Neural cell (in vitro differentiated cells): ENCODE results near the gene CD47. TPM values are rescaled to one million over a fixed set of nuclear protein-coding genes. Genes with fewer than 3 reads are reported as not detected.

Experiments used
- H2AFZ ChIP-seq: fragments of 200-600, 300-800 bp; sonication (generic), shearing (Covaris generic); 2 replicates; pipeline ENCODE4 v1.6.0; 2014; ENCODE audit warnings: low read depth, mild to moderate bottlenecking, antibody characterized with exemption, low read length, moderate library complexity
- H3F3A ChIP-seq: fragments of 200-600 bp; shearing (Covaris generic); 2 replicates; pipeline ENCODE4 v1.6.1; 2016; ENCODE audit warnings: mild to moderate bottlenecking, moderate library complexity, mixed read lengths, antibody characterized with exemption, low read length; ENCODE audit not compliant: insufficient read depth, poor library complexity, severe bottlenecking
- H3K27ac ChIP-seq: fragments of 200-600, 300-800 bp; sonication (generic), shearing (Covaris generic); 2 replicates; pipeline ENCODE4 v1.5.1; 2014; ENCODE audit warnings: mild to moderate bottlenecking, low read length, moderate library complexity
- H3K27me3 ChIP-seq: fragments of 300-800, 200-600 bp; sonication (generic), shearing (Covaris generic); 2 replicates; pipeline ENCODE4 v1.6.0; 2014; ENCODE audit warnings: mild to moderate bottlenecking, low read depth, low read length, moderate library complexity; ENCODE audit not compliant: insufficient read depth
- H3K36me3 ChIP-seq: fragments of 300-800, 200-600 bp; sonication (generic), shearing (Covaris generic); 2 replicates; pipeline ENCODE4 v1.5.1; 2014; ENCODE audit warnings: mild to moderate bottlenecking, antibody characterized with exemption, low read length, moderate library complexity; ENCODE audit not compliant: insufficient read depth
- H3K4me2 ChIP-seq: fragments of 300-800, 200-600 bp; sonication (generic), shearing (Covaris generic); 2 replicates; pipeline ENCODE4 v1.6.0; 2014; ENCODE audit warnings: mild to moderate bottlenecking, low read length
- H3K4me3 ChIP-seq: fragments of 300-800, 200-600 bp; sonication (generic), shearing (Covaris generic); 2 replicates; pipeline ENCODE4 v1.5.1; 2014; ENCODE audit warnings: mild to moderate bottlenecking, low read length, moderate library complexity
- H3K79me2 ChIP-seq: fragments of 200-600 bp; shearing (Covaris generic); replicated peaks from 2 replicates; pipeline ENCODE4 v1.6.0; 2014; ENCODE audit warnings: mild to moderate bottlenecking, low read length, moderate library complexity; ENCODE audit not compliant: insufficient read depth
- H3K9ac ChIP-seq: fragments of 300-800, 200-600 bp; sonication (generic), shearing (Covaris generic); 2 replicates; pipeline ENCODE4 v1.6.1; 2016; ENCODE audit warnings: mild to moderate bottlenecking, low read length, mixed read lengths
- H3K9me2 ChIP-seq: fragments of 200-600 bp; shearing (Covaris generic); 2 replicates; pipeline ENCODE4 v1.6.1; 2016; ENCODE audit warnings: mild to moderate bottlenecking, low read length, mixed read lengths; ENCODE audit not compliant: insufficient read depth
- H3K9me3 ChIP-seq: fragments of 200-600, 300-800 bp; sonication (generic), shearing (Covaris generic); 2 replicates; pipeline ENCODE4 v1.6.1; 2016; ENCODE audit warnings: mild to moderate bottlenecking, mixed run types, low read length, moderate library complexity, mixed read lengths
- H4K20me1 ChIP-seq: fragments of 200-600 bp; shearing (Covaris generic); 2 replicates; pipeline ENCODE4 v1.6.1; 2016; ENCODE audit warnings: mild to moderate bottlenecking, mixed run types; ENCODE audit not compliant: insufficient read depth
- EP300 ChIP-seq: fragments of 450-650 bp; conservative IDR thresholded peaks from 2 replicates; pipeline ENCODE4 v1.6.1; 2014; ENCODE audit warnings: antibody characterized with exemption, mild to moderate bottlenecking, moderate library complexity; ENCODE audit not compliant: poor library complexity, severe bottlenecking
- EZH2 ChIP-seq: fragments of 200-600, 300-800 bp; shearing (Covaris generic), sonication (generic); IDR thresholded peaks from 2 replicates; pipeline ENCODE4 v1.6.1; 2014; ENCODE audit warnings: antibody characterized with exemption, low read length, borderline replicate concordance, mild to moderate bottlenecking; ENCODE audit not compliant: insufficient read depth, poor library complexity, severe bottlenecking
- MXI1 ChIP-seq: fragments of 450-650 bp; conservative IDR thresholded peaks from 2 replicates; pipeline ENCODE4 v1.6.1; 2014; ENCODE audit warnings: antibody characterized with exemption, mild to moderate bottlenecking; ENCODE audit not compliant: poor library complexity, severe bottlenecking
- POLR2AphosphoS5 ChIP-seq: IDR thresholded peaks from 2 replicates; pipeline ENCODE4 v1.6.1; 2012
- RAD21 ChIP-seq: fragments of 450-650 bp; conservative IDR thresholded peaks from 2 replicates; pipeline ENCODE4 v1.6.1; 2014; ENCODE audit warnings: antibody characterized with exemption, mild to moderate bottlenecking, moderate library complexity
- SMC3 ChIP-seq: fragments of 450-650 bp; conservative IDR thresholded peaks from 2 replicates; pipeline ENCODE4 v1.6.1; 2014; ENCODE audit warnings: antibody characterized with exemption, mild to moderate bottlenecking, moderate library complexity; ENCODE audit not compliant: poor library complexity
- TAF1 ChIP-seq: IDR thresholded peaks from 2 replicates; pipeline ENCODE4 v1.6.1; 2012; ENCODE audit warnings: low read depth
- polyA plus RNA-seq: library from polyadenylated mRNA; depleted of rRNA; stranded (reverse); fragments of >200 nt; gene quantifications from 2 replicates; pipeline ENCODE4 v1.2.3, GENCODE V29; 2014
- TF ChIP-seq, protein P1 (sequence below): IDR thresholded peaks from 2 replicates; pipeline ENCODE4 v1.6.1; 2012; ENCODE audit warnings: borderline replicate concordance
- TF ChIP-seq, protein P2 (sequence below): fragments of 450-650 bp; IDR thresholded peaks from 2 replicates; pipeline ENCODE4 v1.5.1; 2014; ENCODE audit warnings: antibody characterized with exemption, mild to moderate bottlenecking, moderate library complexity; ENCODE audit not compliant: poor library complexity, severe bottlenecking

CD47 gene
- polyA plus RNA-seq, 1 donor from 2014 or later, result 128 TPM

DNA sequence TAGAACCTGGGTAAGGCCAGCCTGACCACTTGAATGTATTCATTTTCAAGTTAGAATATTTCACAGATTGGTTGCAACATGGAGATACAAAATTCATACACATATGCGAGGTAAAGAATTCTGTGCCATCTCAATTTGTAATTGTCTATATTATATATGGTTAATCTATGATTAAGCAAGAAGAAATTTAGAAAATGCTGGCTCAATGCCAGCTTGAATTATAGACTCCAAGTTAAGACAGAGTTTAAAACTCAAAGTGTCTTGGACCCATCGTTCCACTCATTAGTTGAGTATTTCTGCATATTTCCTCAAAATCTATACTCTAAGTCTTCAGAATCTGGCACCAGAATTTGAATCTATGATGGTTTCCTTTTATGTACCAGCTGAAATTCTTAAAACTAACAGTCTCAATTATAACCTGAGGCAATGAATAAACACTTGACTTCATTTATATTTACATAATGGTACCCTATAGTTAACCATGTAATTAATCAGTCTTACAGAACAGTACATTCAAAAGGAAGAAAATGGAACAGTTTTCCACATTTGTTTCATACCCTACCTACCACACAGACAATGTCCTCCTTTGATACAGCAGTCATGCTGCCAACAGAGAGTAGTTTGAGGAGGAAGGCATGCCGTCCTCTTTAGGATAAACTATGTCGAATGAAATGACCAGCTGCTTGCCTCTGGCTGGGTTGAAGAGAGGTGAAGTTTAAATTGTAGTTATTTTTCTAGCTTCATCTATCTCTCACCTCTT, 95.7 kb downstream of the CD47 start:
- H2AFZ ChIP-seq, result no peak overlapping the region
- no peak overlapping the region for H3K27ac ChIP-seq
- H3K9me2 ChIP-seq, result no peaks in the 10 kb centered on the region
- H4K20me1 ChIP-seq, result no peaks in the 10 kb centered on the region
- no peaks in the 10 kb centered on the region for H3K9me3 ChIP-seq
- no peak overlapping the region for H3K9ac ChIP-seq
- TF ChIP-seq SMC3, result no peak
- TF ChIP-seq, protein P1, sequence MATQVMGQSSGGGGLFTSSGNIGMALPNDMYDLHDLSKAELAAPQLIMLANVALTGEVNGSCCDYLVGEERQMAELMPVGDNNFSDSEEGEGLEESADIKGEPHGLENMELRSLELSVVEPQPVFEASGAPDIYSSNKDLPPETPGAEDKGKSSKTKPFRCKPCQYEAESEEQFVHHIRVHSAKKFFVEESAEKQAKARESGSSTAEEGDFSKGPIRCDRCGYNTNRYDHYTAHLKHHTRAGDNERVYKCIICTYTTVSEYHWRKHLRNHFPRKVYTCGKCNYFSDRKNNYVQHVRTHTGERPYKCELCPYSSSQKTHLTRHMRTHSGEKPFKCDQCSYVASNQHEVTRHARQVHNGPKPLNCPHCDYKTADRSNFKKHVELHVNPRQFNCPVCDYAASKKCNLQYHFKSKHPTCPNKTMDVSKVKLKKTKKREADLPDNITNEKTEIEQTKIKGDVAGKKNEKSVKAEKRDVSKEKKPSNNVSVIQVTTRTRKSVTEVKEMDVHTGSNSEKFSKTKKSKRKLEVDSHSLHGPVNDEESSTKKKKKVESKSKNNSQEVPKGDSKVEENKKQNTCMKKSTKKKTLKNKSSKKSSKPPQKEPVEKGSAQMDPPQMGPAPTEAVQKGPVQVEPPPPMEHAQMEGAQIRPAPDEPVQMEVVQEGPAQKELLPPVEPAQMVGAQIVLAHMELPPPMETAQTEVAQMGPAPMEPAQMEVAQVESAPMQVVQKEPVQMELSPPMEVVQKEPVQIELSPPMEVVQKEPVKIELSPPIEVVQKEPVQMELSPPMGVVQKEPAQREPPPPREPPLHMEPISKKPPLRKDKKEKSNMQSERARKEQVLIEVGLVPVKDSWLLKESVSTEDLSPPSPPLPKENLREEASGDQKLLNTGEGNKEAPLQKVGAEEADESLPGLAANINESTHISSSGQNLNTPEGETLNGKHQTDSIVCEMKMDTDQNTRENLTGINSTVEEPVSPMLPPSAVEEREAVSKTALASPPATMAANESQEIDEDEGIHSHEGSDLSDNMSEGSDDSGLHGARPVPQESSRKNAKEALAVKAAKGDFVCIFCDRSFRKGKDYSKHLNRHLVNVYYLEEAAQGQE, result no peak
- no peak for TF ChIP-seq EP300
- no peak for TF ChIP-seq POLR2AphosphoS5
- no peak for TF ChIP-seq EZH2
- TF ChIP-seq MXI1, result no peak
- no peak for TF ChIP-seq TAF1
- no peak for TF ChIP-seq RAD21
- TF ChIP-seq, protein P2, sequence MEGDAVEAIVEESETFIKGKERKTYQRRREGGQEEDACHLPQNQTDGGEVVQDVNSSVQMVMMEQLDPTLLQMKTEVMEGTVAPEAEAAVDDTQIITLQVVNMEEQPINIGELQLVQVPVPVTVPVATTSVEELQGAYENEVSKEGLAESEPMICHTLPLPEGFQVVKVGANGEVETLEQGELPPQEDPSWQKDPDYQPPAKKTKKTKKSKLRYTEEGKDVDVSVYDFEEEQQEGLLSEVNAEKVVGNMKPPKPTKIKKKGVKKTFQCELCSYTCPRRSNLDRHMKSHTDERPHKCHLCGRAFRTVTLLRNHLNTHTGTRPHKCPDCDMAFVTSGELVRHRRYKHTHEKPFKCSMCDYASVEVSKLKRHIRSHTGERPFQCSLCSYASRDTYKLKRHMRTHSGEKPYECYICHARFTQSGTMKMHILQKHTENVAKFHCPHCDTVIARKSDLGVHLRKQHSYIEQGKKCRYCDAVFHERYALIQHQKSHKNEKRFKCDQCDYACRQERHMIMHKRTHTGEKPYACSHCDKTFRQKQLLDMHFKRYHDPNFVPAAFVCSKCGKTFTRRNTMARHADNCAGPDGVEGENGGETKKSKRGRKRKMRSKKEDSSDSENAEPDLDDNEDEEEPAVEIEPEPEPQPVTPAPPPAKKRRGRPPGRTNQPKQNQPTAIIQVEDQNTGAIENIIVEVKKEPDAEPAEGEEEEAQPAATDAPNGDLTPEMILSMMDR, result no peak
- H3K27me3 ChIP-seq, result no peaks in the 10 kb centered on the region
- no peak overlapping the region for H3K4me2 ChIP-seq
- H3K36me3 ChIP-seq, result no peaks in the 10 kb centered on the region
- no peaks in the 10 kb centered on the region for H3F3A ChIP-seq
- H3K4me3 ChIP-seq, result no peak overlapping the region
- no peaks in the 10 kb centered on the region for H3K79me2 ChIP-seq

DNA sequence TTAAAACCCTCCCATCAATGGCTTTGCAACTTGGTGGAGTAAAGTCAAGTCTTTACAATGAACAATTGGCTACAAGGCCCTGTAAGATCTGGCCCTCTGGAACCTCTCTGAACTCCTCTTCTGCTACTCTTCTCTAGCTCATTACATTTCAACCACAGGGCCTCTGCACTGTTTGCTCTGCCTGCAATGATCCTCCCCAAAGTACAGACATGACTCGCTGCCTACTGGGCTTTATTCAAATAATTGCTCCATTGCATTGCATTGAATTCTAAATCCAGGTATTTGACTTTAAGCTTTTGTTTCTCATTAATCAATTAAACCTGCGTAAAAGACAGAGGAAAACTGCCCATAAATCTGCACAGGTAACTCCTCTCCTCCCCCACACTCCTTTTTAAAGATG, 96.7 kb downstream of the CD47 start:
- H3K4me2 ChIP-seq, result no peak overlapping the region
- H3K4me3 ChIP-seq, result no peak overlapping the region
- H3K9ac ChIP-seq, result no peak overlapping the region

More for the DNA sequence above, 96.7 kb downstream of the CD47 start:
- Histone ChIP-seq H3K9me3 (no peaks in the 10 kb centered on the region), H3K79me2 (no peaks in the 10 kb centered on the region), H4K20me1 (no peaks in the 10 kb centered on the region), H3F3A (no peaks in the 10 kb centered on the region), H3K27me3 (no peaks in the 10 kb centered on the region), H3K27ac (no peak overlapping the region), H3K36me3 (no peaks in the 10 kb centered on the region), H2AFZ (no peak overlapping the region), H3K9me2 (no peaks in the 10 kb centered on the region)
- TF ChIP-seq, protein P1, result no peak
- TF ChIP-seq EP300 (no peak), RAD21 (no peak), MXI1 (no peak), EZH2 (no peak), TAF1 (no peak), POLR2AphosphoS5 (no peak), SMC3 (no peak)
- TF ChIP-seq, protein P2, result no peak
